ENCODE measurements around the gene THRAP3. TPM values are rescaled to one million over a fixed set of nuclear protein-coding genes. Genes with fewer than 3 reads are reported as not detected.

THRAP3 gene
- polyA plus RNA-seq, 1 of the 3 experiments (the other 2 are of a cell fraction), result 33.7 TPM

GRCh38 chr1:36295390-36295789 lies 71.1 kb downstream of the THRAP3 start:
- Histone ChIP-seq H3K27me3 (ENCODE audit: insufficient read depth) (no peaks in the 10 kb centered on the region), H3K79me2 (ENCODE audit: insufficient read depth) (peaks cover 36% of the 10 kb centered on the region), H3K9me2 (no peaks in the 10 kb centered on the region), H3K9ac (no peak overlapping the region), H3K36me3 (replicated peaks in 1 of 2; ENCODE audit: control insufficient read depth in 1 of 2, insufficient read depth in 2 of 2, low read length in 1 of 2) (peaks cover 59 to 62% of the 10 kb centered on the region in 2 experiments), H3K27ac (ENCODE audit: low read depth in 2 of 2, low read length in 1 of 2) (0 out of 4 replicates have a peak overlapping the region, but pooled peaks of 1 of the 2 experiments have one; percentile 14), H3K9me3 (no peaks in the 10 kb centered on the region), H3K4me1 (ENCODE audit: control insufficient read depth in 1 of 2, insufficient read depth in 2 of 2, low read depth in 1 of 2, low read length in 1 of 2) (peaks cover 0 to 9% of the 10 kb centered on the region in 2 experiments; a peak in 2 of 4 replicates), H4K20me1 (ENCODE audit: insufficient read depth) (peaks cover 8% of the 10 kb centered on the region), H3K4me2 (no peak overlapping the region), H3F3A (replicated peaks; ENCODE audit: insufficient read depth) (peaks cover 46% of the 10 kb centered on the region), H2AFZ (ENCODE audit: low read depth) (no peak overlapping the region), H3K4me3 (ENCODE audit: low read depth in 2 of 2, low read length in 1 of 2) (no peak overlapping the region)
- POLR2A ChIA-PET, result no interaction called here
- no peak for DNase-seq
- TF ChIP-seq CHD2 (IDR thresholded peaks at IDR 0.05; ENCODE audit: low read length, partially characterized antibody), result no peak
- no peak for TF ChIP-seq JUND (IDR thresholded peaks at IDR 0.05)
- no peak for TF ChIP-seq REST (IDR thresholded peaks at IDR 0.05; ENCODE audit: low read depth, low read length)
- TF ChIP-seq USF2 (IDR thresholded peaks at IDR 0.05; ENCODE audit: borderline replicate concordance, low read depth, low read length), result no peak
- no peak for TF ChIP-seq FOXM1 (IDR thresholded peaks at IDR 0.05; ENCODE audit: low read depth)
- TF ChIP-seq TAF1 (IDR thresholded peaks at IDR 0.05; ENCODE audit: borderline replicate concordance, low read depth, low read length), result no peak
- no peak for TF ChIP-seq FOXJ3 (CRISPR knock-in tag; IDR thresholded peaks at IDR 0.05)
- TF ChIP-seq ELF1 (IDR thresholded peaks at IDR 0.05), result no peak
- no peak for TF ChIP-seq ZBTB33 (IDR thresholded peaks at IDR 0.05; ENCODE audit: borderline replicate concordance, low read depth)
- no peak for TF ChIP-seq GABPA (IDR thresholded peaks at IDR 0.05; ENCODE audit: low read depth)
- TF ChIP-seq MXI1 (IDR thresholded peaks at IDR 0.05; ENCODE audit: low read depth, low read length), result no peak
- no peak for TF ChIP-seq EP300 (IDR thresholded peaks at IDR 0.05; ENCODE audit: borderline replicate concordance in 1 of 2, low read depth in 1 of 2, low read length in 1 of 2)
- no peak for TF ChIP-seq RFX5 (IDR thresholded peaks at IDR 0.05; ENCODE audit: low read length)
- no peak for TF ChIP-seq USF1 (IDR thresholded peaks at IDR 0.05; ENCODE audit: borderline replicate concordance, low read depth)
- no peak for TF ChIP-seq FOSL2 (IDR thresholded peaks at IDR 0.05; ENCODE audit: borderline replicate concordance, low read depth)
- no peak for TF ChIP-seq RXRA (IDR thresholded peaks at IDR 0.05; ENCODE audit: borderline replicate concordance, low read depth)
- CTCF ChIA-PET, result interaction anchor here (0.6 to 1.0 kb wide), 2 partner anchors 10 to 11 kb away, joined by 3 to 5 read pairs; partner anchors contain the start of gene SH3D21
- WGBS (ENCODE audit: low lambda C conversion rate), result 90% methylated on average over 2 of the region's 2 CpGs
